Duodenal mucosa (tissue), 2 donors: ENCODE data around the gene PMPCA.
"Not testable (repeated sequence)": the region's sequence is repeated elsewhere in the genome, so short reads cannot be mapped to it uniquely, and the experiment has no call there.

ENCODE experiments used
- H3K27ac ChIP-seq: one replicate; pipeline ENCODE4 v1.7.0; 2013; ENCODE audit warnings: low read depth, low read length
- H3K27me3 ChIP-seq, 2 donors: one replicate each; pipeline ENCODE4 v1.7.0; 2013; ENCODE audit warnings: low read length in 2 of 2, control low read depth in 1 of 2; ENCODE audit not compliant: insufficient read depth in 2 of 2, control insufficient read depth in 1 of 2
- H3K36me3 ChIP-seq, 2 donors: one replicate each; pipeline ENCODE4 v1.7.0; 2013; ENCODE audit warnings: low read length in 2 of 2, control low read depth in 1 of 2; ENCODE audit not compliant: insufficient read depth in 2 of 2, control insufficient read depth in 1 of 2
- H3K4me1 ChIP-seq, 2 donors: one replicate each; pipeline ENCODE4 v1.7.0; 2013; ENCODE audit warnings: low read length in 2 of 2, control low read depth in 1 of 2; ENCODE audit not compliant: insufficient read depth in 2 of 2, control insufficient read depth in 1 of 2
- H3K4me3 ChIP-seq, 2 donors: one replicate each; pipeline ENCODE4 v1.7.0; 2013; ENCODE audit warnings: low read length in 2 of 2, low read depth in 1 of 2
- H3K9ac ChIP-seq, 2 donors: one replicate each; pipeline ENCODE4 v1.7.0; 2013; ENCODE audit warnings: low read length in 2 of 2, low read depth in 1 of 2
- H3K9me3 ChIP-seq, 2 donors: one replicate each; pipeline ENCODE4 v1.7.0; 2013; ENCODE audit warnings: low read length in 2 of 2, control low read depth in 1 of 2; ENCODE audit not compliant: control insufficient read depth in 1 of 2

PMPCA gene

DNA sequence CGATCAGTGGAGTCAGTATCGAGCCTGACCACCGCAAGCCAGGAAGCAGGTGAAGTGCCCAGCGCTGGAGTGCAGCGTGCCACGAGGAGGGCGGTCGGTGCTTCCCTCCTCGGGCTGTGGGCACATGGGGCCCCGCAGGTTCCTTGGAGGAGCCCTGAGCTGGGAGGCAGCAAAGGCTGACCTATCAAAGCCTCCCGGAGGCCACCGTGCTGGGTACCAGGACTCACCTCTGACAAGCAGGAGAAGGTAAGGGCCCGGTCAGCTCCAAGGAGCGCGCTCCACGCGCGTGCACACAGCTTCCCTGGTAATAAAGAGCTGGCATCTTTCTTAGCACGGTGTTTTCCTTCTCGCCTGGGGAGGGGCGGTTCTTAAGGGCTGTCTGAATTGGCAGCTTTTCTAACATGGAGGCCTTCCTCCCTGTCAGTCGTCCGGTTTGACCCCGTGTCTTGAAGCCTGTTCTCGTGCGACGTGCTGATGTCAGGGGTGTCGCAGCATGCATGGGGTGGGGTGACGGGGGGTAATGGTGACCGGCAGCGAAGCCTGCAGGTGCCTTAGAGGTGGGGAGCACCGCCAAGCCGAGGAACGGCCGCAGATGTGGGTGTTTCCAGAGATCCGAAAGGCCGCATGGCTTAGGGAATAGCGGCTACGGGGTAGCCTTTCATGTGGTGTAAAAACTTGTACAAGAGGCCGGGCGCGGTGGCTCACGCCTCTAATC is 13.1 kb downstream of the PMPCA start:
- Histone ChIP-seq H3K9ac (no peak overlapping the region), H3K9me3 (no peaks in the 10 kb centered on the region), H3K36me3 (peaks cover 34 to 55% of the 10 kb centered on the region in 2 donors), H3K4me3 (no peak overlapping the region), H3K27me3 (no peaks in the 10 kb centered on the region), H3K27ac (no peak overlapping the region), H3K4me1 (no peaks in the 10 kb centered on the region)

DNA sequence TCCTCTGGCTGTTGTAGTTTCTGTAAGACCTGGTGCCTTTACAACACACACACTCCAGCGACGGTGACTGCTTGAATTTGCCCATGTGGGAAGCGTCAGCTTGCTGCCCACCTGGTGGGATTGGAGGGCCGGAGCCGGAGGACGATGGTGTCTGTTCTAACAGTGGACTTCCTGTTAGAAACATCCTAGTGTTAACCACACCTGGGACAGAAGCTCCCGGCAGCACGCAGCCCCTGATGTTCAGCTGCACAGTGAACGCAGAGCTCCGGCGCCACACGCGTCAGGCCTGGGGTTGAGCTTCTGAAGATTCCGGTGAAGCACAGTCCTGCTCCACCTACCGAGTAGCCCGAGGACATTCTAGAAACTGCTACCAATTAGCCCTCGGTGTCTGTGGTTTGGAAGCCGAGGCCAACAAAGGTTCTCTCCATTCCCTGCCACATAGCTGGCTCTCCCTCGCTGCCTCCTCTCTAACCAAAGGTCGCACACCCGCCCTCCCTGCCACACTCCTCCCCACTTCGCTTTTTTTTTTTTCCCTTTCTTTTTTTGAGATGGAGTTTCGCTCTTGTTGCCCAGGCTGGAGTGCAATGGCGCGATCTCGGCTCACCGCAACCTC is 14.4 kb downstream of the PMPCA start:
- Histone ChIP-seq H3K27ac (no peak overlapping the region), H3K36me3 (peaks cover 25 to 55% of the 10 kb centered on the region in 2 donors), H3K4me3 (no peak overlapping the region)

DNA sequence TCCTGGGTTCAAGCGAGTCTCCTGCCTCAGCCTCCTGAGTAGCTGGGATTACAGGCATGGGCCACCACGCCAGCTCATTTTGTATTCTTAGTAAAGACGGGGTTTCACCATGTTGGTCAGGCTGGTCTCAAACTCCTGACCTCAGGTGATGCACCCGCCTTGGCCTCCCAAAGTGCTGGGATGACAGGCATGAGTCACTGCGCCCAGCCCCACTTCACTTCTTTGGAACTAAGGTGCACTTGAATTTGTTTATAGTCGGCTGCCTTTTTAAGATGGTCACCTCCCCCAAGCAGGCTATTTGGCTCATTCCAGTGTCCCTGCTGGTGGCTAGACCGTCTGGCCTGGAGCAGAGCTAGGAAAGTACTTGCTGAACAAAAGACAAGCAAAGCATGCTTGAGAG is 14.9 kb downstream of the PMPCA start:
- not testable (repeated sequence) for H3K4me1 ChIP-seq, H3K9ac ChIP-seq, H3K4me3 ChIP-seq, H3K27me3 ChIP-seq, H3K9me3 ChIP-seq, H3K27ac ChIP-seq
- H3K36me3 ChIP-seq: peaks cover 27 to 56% of the 10 kb centered on the region in 2 donors

More for the DNA sequence above, 14.4 kb downstream of the PMPCA start:
- no peak overlapping the region for H3K9ac ChIP-seq
- no peaks in the 10 kb centered on the region for H3K9me3 ChIP-seq
- no peaks in the 10 kb centered on the region for H3K4me1 ChIP-seq
- H3K27me3 ChIP-seq: no peaks in the 10 kb centered on the region

DNA sequence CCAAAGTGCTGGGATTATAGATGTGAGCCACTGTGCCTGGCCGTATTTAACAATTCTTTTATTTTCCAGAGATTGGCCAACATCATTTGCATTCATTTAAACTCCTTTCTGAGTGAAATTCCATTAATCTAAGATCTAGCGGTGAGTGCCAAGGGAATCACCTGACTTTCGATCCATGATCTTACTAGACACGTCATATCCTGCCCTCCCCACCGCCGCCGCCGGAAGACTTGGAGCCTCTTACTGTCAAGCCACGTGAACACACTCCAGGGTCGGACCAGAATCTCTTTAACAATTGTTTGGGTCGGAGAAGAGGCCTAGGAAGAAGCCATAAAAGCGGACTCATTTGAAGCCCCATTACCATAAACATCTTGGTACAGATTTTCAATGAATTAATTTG is 16.3 kb downstream of the PMPCA start:
- Histone ChIP-seq H3K9ac (no peak overlapping the region), H3K27me3 (no peaks in the 10 kb centered on the region), H3K27ac (no peak overlapping the region), H3K4me3 (no peak overlapping the region), H3K9me3 (no peaks in the 10 kb centered on the region), H3K36me3 (peaks cover 29 to 52% of the 10 kb centered on the region in 2 donors), H3K4me1 (no peaks in the 10 kb centered on the region)

DNA sequence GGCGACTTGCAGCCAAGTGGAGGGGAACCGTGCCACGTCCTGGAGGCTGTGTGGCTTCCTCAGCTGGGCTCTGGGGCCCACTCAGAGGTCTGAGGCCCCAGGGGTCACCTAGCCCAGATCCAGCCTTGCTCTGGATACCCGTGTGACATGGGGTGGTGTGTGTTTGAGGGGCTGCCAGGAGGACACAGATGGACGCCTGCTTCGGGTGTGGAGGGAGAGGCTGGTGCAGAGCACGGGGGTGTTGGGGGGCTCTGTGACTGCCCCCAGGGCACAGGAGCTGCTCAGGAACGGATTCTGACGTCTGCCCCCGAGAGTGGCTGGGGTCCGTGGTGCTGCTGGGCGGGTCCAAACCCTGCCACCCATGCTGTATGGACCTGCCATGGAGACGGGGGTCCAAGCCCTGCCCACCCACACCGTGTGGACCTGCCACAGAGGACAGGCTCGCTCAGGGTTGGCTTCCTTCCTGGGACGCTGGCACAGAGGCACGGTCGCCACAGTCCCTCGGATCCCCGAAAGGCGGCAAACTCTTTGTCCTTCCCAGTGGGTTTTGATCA is 18.7 kb downstream of the PMPCA start:
- Histone ChIP-seq H3K4me1 (no peaks in the 10 kb centered on the region), H3K4me3 (no peak overlapping the region), H3K27me3 (no peaks in the 10 kb centered on the region), H3K36me3 (peaks cover 8 to 42% of the 10 kb centered on the region in 2 donors), H3K9ac (no peak overlapping the region), H3K27ac (no peak overlapping the region), H3K9me3 (no peaks in the 10 kb centered on the region)

DNA sequence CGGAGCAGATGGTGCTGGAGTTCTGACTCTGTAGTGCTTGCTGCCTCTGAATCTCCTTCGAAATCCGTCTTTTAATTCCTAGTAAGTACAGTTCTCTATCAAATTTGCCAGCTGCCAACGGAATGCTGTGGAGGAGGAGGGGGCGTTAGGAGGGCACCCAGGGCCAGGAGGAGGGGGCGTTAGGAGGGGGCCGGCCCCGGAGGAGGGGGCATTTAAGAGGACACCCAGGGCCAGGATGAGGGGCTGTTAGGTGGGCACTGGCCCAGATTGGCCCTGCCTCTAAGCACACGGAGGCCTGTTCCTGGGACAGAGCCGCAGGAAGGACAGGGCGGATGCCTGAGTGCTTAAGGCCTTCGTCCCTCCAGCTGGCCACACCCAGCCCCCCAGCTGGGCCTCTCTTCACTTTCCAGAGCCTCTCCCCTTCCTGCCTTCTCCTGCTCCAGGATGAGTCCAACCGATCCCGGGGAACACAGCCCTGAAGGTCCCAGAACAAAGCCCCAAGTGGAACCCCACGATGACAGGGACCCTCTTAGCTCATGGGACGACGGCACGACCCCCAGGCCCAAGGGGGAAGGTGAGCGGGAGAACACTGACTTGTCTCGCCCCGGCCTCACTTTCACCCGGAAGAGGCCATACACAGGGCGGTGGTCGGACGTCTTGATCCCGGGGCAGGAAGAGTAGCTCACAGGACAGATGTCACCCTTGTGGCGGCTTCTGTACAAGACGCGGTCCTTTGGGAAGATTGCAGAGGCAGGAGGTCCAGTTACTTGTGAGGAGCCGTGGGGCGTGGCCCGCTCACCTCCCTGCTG is 19.4 kb downstream of the PMPCA start:
- Histone ChIP-seq H3K9me3 (no peaks in the 10 kb centered on the region), H3K4me1 (no peaks in the 10 kb centered on the region), H3K27ac (no peak overlapping the region), H3K9ac (no peak overlapping the region), H3K36me3 (peaks cover 8 to 36% of the 10 kb centered on the region in 2 donors), H3K4me3 (no peak overlapping the region), H3K27me3 (no peaks in the 10 kb centered on the region)

DNA sequence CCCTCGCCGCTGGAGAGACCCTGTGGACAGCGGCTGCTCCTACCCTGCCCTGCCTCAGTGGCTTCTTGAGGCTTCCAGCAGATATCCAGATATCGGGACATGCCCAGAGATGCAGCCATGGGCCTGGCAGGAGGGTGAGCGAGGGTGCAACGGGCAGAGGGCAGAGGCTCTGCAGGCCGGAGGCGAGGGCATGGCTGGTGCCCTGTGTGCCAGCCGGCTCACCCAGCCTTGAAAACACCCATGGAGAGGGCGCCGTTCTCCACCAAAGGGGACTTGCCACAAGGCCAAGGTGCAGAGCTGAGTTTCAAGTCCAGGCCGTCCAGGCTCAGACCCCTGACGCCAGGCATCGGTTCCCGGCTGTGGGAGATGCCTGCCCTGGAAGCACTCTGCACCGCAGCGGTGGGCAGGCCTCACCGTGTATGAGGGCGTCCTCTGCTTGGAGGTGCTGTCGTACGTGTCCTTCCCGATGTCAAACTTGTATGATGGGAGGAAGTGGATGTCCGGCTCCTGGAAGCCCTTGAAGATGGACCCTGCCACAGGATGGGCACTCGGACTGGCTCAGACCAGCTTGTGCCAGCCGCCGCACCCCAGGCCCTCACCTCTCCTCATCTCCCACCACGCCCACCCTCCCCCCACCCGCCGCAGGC is 20.3 kb downstream of the PMPCA start:
- H3K4me3 ChIP-seq: no peak overlapping the region
- peaks cover 8 to 39% of the 10 kb centered on the region in 2 donors for H3K36me3 ChIP-seq
- H3K27ac ChIP-seq: no peak overlapping the region
- no peaks in the 10 kb centered on the region for H3K4me1 ChIP-seq
- no peaks in the 10 kb centered on the region for H3K9me3 ChIP-seq
- H3K9ac ChIP-seq: no peak overlapping the region
- no peaks in the 10 kb centered on the region for H3K27me3 ChIP-seq

DNA sequence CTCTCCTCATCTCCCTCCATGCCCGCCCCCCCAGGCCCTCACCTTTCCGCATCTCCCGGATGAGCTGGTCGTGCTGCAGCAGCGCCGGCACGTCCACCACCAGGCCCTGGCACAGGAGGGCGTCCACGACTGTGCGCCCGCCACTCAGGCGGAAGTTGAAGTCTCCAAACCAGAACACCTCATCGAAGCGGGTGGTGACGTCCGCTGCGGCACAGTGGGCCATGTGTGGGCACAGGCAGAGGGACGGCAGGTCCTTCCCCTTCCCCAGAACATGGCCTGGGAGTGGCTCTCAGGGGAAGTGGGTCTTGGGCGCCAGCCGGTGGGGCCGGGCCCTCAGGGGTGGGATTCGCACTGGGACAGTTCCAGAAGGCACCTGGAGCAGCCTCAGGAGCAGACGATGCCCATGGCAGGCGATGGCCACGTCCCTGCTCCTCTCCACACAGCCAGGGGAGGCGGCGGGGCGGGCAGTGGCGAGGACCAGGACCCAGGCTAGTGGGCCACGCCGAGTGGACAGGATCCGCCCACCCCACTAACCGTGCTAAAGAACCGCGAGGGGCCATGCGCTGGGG is 21.4 kb downstream of the PMPCA start:
- H3K36me3 ChIP-seq: peaks cover 6 to 43% of the 10 kb centered on the region in 2 donors
- H3K4me3 ChIP-seq: no peak overlapping the region
- no peak overlapping the region for H3K27ac ChIP-seq
- H3K4me1 ChIP-seq: peaks cover 0 to 2% of the 10 kb centered on the region in 2 donors
- H3K27me3 ChIP-seq: no peaks in the 10 kb centered on the region
- H3K9me3 ChIP-seq: no peaks in the 10 kb centered on the region
- no peak overlapping the region for H3K9ac ChIP-seq

DNA sequence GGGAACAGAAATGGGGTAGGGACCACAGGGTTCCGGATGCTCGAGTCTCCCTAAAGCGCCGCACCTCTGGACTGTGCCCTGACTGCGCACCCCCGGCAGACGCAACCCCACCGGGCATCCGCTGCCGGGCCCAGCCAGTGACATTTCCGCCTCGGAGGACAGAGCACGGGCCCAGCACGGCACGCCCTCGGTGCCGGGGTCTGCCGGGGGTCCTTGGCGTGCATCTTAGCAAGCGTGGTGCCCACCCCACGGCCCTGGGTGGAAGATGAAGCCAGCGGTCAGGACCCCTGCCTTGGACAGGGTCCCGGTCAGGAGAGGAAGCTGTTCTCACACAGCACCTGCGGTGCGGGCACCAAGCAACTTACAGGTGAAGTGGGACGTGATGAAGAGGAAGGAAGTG is 22.1 kb downstream of the PMPCA start:
- Histone ChIP-seq H3K36me3 (peaks cover 5 to 43% of the 10 kb centered on the region in 2 donors), H3K4me3 (no peak overlapping the region), H3K9ac (no peak overlapping the region), H3K27ac (no peak overlapping the region), H3K27me3 (no peaks in the 10 kb centered on the region), H3K4me1 (peaks cover 6 to 9% of the 10 kb centered on the region in 2 donors), H3K9me3 (no peaks in the 10 kb centered on the region)
